ENCODE results near the gene CD96. TPM values are rescaled to one million over a fixed set of nuclear protein-coding genes. Genes with fewer than 3 reads are reported as not detected.

Gene CD96
- total RNA-seq (2022; extraction: Qiagen RNA extraction), result not detected in 5 replicates

GRCh38 chr3:111541911-111542483, at the start of gene CD96:
TSS of gene CD96 (plus strand) at chr3:111542197. CDS start at chr3:111542249, 52 bp downstream.

DNA sequence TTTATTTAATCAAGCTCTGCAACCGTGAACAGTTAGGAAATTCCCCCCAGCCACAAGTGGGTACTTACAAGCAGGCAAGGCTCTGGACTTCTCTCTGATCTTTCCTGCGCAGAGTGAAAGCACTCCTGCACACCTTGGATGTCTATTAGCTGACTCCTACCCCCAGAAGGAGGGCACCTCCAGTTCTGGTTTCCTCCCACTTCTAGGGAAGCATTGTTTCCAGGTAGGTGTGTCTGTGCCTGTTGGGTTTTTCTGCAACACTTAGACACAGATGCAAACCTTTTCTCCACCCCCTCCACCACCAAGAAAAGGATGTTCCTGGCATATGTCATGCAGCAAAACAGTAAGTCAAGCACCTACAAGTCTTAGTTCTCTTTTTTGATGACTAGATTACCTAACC, 53.2 kb downstream of the CD96 start, which contains the start of gene ZBED2:
TSS of gene ZBED2 (minus strand) at position 115 of the 400 bp plus-strand sequence. CDS start 1,145 bp downstream, outside the sequence.

Other genes with a start within 250 kb of the CD96 start
- 0.11 to 0.21 TPM (median 0.12 TPM) in 5 replicates for gene ZBED2, start 53.1 kb downstream of the CD96 start, total RNA-seq (2022; extraction: Qiagen RNA extraction)
- 5.8 to 9.9 TPM (median 6.5 TPM) in 5 replicates for gene PLCXD2, start 132.5 kb downstream of the CD96 start, total RNA-seq (2022; extraction: Qiagen RNA extraction)